Hepatic stellate cell (primary cell): ENCODE data around the gene PRKD2.
A peak's percentile ranks its signal among the peaks of the same experiment; 100 is the strongest.

Experiments used
- DNase-seq: peaks from one replicate; pipeline ENCODE4 v3.0.0; 2011; ENCODE audit warnings: low spot score

The PRKD2 gene

DNA sequence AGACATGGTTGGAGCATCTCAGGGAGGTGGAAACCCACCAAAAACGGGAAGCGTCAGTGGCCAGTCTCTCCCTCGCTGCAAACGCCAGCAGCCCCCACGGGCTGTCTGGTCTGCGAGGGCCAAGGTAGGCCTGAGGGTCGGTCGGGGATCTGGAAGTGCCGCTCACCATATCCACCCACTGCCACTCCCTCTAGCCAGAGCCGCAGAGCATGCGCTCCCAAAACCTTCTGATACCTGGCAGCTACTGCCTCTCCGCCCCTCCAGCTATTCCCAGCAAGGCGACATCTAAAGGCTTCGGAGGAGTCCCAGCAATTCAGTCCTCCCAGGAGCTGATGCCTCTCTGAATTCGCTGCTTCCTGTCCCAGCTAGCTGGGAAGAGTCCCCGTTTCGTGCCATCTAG is 24.5 kb upstream of the PRKD2 start:
- no peak for DNase-seq

DNA sequence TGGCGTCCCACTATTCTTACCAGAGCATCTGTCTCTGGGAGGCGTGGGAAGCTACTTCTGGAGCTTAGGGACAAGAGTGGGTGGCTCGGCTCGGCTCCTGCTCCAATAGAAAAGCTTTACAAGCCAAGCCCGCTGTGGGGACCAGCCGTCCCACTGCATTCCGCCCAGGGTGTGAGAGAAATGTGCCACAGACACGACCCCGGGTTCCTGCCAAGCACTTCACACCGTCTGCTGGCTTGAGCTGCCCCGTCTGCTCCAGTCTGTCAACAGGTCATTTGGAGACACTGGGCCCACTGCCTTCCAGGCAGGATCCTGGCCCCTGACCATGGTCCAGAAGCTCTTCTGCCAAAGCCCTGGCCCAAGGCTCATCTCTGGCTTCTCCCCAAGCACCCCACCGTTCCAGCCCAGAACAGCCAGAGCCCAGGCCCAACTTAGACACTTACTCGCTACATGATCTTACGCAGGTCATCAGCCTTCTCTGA is 22.4 kb upstream of the PRKD2 start:
- DNase-seq: no peak

GRCh38 chr19:46737761-46738171 is 20.9 kb upstream of the PRKD2 start:
- DNase-seq: no peak

GRCh38 chr19:46737298-46737654 is 20.4 kb upstream of the PRKD2 start:
- no peak for DNase-seq

DNA sequence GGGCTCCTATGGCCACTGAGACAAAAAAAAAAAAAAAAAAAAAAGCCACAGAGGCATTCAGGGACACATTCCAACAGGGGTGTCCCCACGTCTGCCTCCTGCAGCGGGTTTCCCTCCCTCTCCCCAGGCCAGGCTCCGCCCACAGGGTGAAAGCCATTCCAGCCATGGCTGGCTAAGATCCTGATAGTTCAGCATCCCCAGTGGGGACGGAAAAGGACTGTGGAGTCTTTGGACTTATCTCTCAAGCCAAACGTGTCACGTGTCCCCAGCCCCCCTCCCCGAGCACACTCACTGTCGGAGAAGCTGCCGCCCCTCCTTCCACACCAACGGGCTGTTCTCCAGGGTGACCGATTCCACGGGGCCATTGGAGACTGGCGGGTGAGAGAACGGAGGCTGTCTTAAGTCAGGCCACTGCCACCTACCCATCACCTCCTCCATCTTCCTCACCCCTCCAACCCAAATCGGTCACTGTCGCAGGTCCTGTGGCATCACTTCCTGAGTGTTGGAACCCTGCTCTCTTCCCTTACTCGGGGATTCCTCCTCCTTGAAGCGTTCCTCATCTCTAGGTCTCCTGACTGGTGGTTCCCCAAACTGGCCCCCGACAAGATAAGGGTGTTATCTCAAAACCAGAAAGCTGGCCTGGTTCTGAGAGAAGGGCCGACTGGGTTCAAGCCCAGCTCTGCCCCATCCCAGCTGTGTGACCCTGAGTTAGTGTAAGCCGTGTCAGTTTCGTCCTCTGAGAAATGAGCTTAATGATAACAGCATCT is 19.8 kb upstream of the PRKD2 start:
- peak; percentile 79 for DNase-seq

DNA sequence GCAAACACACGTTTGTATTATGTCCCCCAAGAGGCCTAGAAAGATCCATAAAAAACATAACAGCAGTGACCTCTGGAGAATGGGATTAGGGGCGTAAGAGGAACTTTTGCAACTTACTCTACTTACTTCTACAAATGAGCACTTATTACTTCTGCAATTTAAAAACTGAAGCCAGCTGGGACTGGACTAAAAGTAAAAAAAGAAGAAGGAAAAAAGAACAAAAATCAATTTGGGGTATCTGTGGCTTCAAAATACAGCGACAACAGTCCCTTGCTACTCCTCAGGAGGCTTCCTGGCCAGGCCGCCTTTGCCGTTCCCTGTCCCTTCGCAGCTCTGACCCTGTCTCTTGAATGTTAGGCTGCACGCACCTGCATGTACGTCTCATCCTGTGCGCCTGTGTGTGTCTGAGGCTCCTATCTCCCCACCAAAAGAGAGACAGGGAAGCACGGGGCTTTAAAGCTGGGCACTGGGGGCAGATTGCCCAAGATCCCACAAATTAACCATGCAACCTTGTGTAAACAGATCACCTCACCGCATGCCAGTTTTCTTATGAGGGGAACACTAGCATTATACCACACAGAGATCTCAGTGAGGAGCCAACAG is 16.9 kb upstream of the PRKD2 start:
- DNase-seq: no peak

DNA sequence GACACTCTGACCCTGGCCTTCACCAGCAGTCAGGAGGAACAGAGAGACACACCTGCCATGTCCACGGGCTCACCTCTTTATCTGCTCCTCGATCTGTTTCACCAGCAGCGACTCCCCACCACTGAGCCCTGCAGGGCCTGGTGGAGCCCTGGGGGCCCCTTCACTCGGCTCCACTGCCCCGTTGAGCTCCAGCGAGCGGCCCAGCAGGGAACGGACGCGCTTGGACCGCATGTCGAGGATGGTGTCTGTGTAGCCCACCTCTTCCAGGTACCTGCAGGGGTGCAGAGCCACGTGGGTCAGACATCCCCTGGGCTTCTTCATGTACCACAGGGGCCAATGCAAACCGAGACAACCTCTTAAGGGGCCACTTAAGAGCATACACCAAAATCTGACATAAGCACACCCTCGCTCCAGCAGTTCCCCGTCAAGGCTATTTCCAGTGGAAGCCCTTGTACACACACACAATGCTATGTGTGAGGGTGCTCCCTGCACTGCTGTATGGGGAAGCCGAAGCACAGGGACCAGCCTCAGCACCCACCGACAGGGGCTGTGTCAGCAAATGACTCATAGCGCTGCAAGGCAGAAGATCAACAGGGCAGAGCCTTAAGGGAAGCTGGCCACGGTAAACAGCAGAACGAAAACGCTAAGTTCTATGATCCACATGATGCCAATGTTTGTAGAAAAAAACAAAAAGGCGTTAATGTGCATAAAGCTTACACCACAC is 16.2 kb upstream of the PRKD2 start:
- DNase-seq: no peak

DNA sequence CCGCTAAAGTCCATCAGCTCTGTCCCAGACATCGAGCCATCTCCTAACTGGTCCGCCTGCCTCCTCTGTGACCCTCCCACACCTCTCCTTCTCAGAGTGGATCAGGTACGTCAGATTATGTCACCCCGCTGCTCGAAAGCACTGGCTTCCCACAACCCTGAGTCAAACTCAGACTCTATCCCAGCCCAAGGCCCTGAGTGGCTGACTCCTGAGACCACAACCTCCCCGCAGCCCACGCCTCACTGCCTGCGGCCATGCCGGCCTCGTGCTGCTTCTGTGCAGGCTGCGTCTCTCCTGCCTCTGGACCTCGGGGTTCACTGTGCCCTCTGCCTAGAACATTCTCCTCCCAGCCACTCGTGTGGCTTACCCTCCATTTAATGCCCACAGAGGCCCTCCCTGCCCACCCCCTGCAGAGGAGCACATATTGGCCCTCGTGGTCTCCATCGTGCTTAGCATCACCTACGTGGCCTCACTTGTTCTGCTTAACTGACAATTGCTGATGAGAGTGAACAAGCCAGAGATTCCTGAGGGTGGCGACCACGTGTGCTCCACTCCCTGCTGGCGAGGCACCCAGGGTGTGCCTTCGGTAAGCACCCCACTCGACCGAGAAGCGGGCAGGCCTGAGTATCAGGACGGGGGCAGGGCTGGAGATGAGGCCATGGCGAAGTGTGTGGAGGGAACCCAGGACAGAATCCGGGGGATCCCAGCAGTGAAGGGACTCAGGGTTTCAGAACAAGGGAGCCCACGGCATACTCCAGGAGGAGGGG is 15.4 kb upstream of the PRKD2 start:
- DNase-seq: no peak

DNA sequence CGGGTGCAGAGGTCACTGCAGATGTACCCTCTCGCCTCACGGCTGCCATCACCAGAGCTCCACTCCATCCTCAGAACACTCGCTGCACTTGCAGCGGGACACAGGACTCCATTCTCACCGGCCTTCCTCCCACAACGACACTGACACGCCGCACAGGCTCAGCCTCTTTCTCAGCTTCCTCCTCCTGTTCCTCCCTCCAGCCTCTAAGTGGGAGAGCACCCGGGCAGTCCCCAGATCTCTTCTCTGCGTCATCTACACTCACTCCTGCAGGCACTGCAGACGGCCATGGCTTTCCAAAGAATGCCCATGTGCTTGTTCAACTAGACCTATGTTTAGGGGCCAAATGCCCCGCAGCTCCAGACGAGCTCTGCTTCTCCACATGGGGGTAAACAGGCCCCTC is 14.7 kb upstream of the PRKD2 start:
- no peak for DNase-seq

- peak; percentile 97 for DNase-seq
These were observed 14.1 kb upstream of the PRKD2 start for GRCh38 chr19:46731007-46731501.

DNA sequence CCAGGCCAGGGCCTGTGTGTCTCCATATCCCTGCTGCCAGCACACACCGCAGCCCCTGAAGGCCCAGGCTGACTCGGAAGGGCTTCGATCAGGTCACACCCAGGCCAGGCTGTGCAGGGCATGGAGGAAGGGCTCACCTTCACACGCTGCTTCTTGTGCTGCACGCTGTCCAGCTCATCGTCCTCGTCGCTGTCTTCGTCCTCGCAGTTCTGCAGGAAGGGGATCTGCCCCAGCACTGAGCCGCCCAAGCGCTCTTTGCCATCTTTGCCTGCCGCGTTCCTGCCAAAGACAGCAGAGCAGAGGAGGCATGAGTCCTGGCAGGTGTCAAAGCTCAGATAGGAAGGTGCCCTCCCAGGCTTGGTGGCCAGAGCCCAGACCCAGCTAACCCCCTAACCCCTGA is 13.7 kb upstream of the PRKD2 start:
- DNase-seq: no peak

GRCh38 chr19:46730187-46730586 is 13.3 kb upstream of the PRKD2 start:
- no peak for DNase-seq

DNA sequence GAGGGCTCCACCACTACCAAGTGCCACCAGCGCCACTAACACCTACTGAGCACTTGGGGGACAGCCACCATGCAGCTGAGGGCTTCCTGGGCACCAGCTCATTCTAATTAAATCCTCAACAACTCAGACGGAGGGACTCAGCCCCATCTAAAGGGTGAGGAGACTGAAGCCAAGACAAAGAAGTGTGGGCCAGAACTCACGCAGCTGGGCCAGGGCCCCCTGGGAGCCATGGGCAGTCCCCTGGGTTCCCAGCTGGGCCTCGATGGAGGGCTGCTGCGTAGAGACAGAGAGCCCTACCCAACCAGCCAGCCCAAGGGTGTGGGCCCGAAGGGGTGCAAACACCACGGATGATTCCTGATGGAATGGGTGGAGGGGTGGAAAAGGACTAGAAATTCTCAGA is 12.8 kb upstream of the PRKD2 start:
- no peak for DNase-seq

DNA sequence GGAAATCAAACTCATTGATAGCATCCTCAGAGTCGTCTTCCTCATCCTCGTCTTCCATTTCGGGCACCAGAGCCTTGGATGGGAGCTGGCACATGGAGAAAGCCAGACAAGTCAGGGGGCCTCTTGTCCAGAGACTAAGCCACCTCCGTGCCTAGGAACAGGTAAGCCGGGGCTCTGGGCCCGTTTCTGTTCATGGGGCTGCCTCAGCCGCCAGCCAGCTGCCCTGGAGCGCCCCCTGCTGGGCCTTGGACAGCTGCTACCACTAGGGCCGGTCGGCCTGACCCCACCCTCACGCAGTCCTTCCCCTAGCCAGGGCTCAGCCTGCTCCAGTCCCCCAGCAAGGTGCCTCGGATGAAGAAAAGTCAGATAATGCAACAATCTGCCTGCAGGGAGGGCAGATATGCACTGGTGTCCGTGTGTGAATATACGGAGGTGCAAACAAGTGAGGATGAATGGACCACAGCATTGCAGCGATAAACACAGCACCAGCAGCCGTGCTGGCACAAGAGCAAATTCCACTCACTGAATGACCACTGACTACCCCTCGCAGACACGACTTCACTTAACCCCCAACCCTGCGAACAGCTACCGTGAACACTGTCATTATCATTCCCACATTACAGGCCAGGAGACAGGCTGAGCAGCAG is 11.9 kb upstream of the PRKD2 start:
- DNase-seq: peak; percentile 90

DNA sequence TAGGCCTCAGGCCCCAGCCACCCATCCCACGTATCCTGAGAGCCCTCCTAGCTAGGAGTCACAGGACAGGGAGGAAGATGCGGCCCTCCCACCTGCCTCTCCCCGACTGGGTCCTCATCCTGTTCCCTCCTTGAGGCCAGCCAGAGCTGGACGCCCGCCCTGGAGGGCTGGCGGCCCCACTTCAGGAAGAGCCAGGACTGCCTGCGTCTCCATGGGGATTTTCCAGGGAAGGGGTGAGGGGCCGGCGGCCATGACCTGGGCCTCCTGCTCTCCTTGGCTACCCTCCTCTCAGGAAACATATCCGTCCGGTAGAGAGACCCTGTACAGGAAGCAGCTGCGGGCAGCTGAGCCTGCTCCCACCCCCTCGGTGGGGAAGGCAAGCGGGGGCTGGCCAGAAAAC is 11.3 kb upstream of the PRKD2 start:
- DNase-seq: no peak

DNA sequence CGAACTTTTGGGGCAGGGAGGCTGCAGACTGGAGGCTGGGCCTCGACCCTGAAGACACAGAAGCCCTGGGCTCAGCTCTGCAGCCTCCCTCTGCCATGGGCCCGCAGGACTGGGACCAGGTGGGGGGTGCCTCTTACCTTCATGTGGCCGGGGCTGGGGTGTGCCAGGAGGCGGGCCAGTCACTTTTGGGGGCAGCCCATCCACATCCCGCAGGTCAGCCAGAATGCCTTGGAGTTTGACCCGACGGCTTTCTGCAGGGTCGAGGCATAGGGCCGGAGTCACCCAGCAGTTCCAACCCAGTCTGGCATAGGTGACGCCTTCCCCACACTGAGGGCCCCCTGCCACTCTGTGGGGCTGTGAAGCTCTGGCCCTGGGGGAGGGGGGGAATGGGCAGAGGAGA is 10.8 kb upstream of the PRKD2 start:
- DNase-seq: no peak

- no peak for DNase-seq
These were observed 10.1 kb upstream of the PRKD2 start for GRCh38 chr19:46726971-46727501.

DNA sequence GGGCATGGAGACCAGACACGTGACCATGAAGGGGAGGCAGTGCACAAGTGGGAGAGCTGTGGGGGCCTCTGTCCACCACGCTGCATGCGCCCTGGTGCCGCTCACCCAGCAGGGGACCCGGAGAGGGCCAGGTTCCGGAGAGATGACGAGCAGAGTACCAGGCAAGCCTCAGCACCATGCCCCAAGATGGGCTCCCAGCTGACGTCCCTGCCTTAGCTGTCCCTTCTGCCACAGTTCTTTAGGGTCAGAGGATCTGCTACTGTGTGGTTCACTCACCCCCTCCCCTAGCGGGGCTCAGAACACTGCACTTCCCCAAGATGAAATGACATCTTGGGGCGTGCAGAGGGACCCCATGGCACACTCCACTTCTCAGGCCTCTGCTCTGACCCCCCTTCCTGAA is 9.6 kb upstream of the PRKD2 start:
- DNase-seq: no peak

DNA sequence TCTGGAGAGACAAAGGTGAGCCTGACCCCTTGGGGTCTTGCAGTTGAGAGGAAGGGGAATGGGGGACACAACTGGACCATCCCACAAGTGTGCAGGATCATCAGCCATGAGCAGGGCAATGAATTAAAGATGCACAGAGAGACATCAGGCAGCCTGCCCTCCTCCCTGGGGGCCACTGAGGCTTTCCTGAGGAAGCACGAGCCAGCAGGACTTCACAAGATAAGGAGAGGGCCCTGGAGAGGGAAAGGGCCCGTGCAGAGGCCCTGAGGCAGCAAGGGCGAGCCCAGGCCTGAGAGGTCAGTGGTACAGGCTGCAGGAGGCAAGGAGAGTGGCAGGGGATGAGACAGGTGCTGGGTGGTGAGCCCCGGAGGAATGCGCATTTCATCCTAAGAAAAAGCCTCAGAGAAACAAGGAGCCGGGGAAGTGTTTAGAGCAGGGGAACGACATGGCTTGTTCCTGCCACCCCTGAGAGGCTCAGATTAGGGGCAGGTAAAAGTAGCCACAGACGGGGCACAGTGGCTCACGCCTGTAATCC is 9.0 kb upstream of the PRKD2 start:
- DNase-seq: no peak

DNA sequence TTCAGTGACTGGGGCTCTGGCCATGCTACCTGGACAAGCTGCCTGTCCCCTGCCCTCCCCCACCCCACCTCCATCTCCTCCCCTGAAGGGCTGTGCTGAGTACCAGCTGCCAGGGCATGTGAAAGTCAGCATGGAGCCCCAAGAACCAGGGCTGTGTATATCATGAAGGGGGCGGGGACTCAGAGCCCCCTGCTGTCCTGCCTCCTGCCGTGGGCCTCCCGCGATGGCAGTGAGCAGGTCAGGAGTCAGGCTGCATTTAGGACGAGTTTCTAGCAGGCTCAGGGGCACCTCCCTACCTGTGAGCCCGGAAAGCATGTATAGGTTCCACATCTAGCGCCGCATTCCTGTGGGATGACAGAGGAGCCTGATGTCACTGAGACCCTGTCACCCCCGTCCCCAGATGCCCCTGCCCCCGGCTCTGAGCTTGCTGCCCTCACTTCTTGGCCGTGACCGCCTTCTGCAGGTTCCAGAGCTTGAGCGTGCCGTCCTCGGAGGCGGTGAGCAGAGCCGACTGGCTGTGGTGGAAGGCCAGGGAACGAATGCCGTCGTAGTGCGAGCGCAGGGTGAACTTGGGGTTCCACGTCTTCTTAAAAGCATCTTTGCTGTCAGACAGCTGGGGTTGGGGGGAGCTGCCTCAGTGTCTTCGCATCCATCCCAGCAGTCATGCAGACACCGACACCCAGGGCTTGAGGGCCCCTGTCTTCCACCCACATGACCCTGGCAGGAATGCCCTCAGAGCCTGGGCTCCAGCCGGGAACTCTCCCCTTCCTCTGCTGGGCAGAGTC is 8.3 kb upstream of the PRKD2 start:
- no peak for DNase-seq
